Stimulated activated CD8-positive, alpha-beta memory T cell treated with anti-CD3 and anti-CD28 coated beads, Interleukin-2, amount 100 ng/mL, for 1 hour (primary cell): ENCODE results near the gene BSG.
"Not testable (repeated sequence)": the region's sequence is repeated elsewhere in the genome, so short reads cannot be mapped to it uniquely, and the experiment has no call there.

ENCODE experiments used
- DNase-seq, 2 donors: peaks; one replicate each; pipeline ENCODE4 v3.0.0-alpha.2; 2020; ENCODE audit warnings: low read depth in 2 of 2

BSG gene

GRCh38 chr19:588093-588740, 15.8 kb downstream of the BSG start:
- no peak for DNase-seq

DNA sequence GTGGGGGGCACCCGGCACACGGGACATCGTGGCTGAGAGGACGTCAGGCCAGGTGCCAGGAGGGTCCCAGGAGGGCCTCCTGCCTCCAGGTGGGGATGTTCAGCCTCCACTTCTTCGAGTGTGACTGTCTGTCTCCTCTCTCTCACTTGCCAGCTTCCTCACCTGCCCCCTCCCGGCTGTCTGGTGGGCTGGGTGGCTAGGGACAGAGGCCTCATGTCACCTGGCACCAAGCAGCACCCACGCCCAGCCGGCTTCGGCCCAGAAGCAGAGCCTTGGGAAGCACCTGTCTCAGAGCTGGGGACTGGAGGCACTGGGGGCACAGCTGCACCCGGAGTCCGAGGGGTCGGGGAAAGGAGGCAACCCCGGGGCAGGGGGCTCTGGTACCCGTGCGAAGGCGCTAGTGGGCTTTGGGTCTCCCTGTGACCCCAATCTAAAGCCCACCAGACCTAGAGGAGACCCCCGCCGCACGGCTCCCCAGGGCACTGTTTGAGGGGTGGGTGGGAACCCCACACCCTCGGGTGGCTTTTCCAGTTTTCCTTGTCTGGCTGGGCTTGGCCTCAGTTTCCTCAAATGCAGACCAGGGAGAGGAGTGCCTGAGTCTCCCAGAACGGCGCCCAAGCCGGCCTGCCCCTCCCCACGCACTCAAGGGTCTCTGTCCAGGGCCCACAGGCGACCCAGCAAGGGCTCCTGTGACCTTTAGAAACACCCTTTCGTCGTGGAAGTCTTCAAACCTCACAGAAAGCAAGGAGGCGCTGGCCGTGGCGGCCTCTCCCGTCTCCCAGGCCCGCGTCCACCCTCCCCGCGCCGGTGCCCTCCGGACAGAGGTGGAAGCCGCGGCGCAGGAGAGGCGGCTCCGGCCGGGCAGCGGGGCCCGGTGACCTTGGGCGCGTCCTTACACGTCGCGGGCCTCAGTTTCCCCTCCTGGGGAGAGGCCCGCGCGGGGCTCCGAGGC, 16.6 kb downstream of the BSG start:
- DNase-seq: no peak

DNA sequence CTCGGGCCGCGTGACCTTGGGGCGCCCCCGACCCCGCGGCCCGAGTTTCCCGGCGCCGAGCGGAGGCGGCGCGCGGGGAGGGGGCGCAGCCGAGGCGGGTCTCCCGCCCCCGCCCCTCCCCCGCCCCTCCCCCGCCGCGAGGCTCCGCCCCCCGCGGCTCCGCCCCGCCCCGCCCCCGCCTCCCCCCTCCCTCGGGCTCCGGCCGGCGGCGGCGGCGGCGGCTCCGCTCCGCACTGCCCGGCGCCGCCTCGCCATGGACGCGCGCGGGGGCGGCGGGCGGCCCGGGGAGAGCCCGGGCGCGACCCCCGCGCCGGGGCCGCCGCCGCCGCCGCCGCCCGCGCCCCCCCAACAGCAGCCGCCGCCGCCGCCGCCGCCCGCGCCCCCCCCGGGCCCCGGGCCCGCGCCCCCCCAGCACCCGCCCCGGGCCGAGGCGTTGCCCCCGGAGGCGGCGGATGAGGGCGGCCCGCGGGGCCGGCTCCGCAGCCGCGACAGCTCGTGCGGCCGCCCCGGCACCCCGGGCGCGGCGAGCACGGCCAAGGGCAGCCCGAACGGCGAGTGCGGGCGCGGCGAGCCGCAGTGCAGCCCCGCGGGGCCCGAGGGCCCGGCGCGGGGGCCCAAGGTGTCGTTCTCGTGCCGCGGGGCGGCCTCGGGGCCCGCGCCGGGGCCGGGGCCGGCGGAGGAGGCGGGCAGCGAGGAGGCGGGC, 17.4 kb downstream of the BSG start, which contains the start of gene HCN2:
Gene HCN2 (plus strand): TSS at position 189 of the 703 bp plus-strand sequence. CDS start 65 bp downstream, at position 254.
- DNase-seq: no peak

- DNase-seq: no peak
Observed at GRCh38 chr19:590396-590745, 18.0 kb downstream of the BSG start.

GRCh38 chr19:590750-591098, 18.3 kb downstream of the BSG start:
- no peak for DNase-seq

GRCh38 chr19:591099-591958, 18.9 kb downstream of the BSG start:
- DNase-seq: no peak

- DNase-seq: no peak
Observed at GRCh38 chr19:592101-592500, 19.7 kb downstream of the BSG start.

DNA sequence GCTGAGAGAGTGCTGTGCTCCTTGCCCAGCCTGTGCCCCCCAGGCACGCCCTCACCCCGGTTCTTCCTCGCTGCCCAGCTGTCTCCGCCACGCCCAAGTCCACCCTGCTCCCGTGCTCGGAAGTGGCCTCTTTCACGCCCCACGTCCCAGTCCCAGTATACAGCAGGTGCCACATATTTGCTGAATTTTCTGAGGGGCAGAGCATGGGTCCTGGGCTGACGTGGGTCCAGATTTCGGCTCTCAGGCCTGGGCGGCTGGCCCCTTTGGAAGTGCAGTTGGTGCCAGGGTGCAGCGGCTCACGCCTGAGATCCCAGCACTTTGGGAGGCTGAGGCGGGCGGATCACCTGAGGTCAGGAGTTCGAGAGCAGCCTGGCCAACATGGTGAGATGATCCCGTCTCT, 20.7 kb downstream of the BSG start:
- DNase-seq: no peak

DNA sequence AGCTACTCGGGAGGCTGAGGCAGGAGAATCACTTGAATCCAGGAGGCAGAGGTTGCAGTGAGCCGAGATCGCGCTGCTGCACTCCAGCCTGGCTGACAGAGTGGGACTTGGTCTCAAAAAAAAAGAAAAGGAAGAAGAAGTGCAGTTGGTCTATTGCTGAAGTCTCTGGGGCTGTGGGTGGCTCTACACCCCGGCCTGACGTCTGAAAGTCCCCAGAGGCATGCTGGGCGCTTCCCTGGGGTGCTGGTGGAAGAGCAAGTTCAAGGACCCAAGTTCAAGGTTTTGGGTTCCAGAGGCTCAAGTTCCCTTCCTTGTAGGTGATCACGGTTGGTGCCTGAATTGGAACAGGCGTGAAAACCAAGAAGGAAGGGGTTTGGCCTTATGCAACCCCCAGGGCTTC, 21.1 kb downstream of the BSG start:
- no peak for DNase-seq

GRCh38 chr19:594265-594870, 22.0 kb downstream of the BSG start:
- DNase-seq: no peak

DNA sequence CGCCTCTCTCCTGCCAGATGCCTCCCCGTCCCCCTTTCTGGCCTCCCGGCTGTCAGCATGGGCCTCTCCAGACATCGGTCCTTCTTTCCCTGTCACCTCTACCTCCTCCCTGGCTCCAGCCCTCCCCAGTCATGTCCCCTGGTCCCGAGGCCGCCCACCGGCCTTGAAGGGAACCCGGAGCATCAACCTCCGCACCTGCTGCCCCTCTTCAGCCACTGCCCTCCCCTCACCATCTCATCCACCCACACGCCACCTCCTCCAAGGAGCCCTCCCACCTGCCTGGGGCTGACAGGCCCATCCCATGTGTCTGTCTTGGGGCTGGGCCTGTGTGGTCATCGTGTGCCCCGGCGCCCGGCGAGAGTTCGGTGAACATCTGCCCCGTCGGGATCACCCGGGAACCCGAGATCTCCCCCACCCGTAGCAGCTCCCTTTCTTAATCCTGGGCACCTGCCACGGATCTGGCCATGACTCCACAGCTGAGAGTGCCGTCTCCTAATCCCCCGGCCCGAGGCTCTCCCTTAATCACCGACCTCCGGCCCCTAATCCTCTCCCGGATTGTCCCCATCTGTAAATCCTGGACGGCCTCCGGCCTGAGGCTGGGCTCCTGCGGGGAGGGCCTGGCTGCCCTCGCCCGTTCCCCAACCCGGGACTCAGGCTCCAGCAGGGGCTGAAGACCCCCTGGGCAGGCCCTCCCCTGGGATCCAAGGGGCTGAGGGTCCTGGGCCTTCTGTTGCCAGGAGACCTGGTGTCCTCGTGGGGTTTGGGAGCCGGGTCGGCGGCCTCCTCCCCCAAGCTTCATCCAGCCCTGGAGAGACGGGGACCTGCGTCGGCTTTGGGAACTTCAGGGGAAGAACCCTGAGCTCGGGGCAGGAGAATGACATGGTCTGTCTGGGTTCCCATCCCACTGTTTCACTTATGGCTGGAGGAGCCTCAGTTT, 23.2 kb downstream of the BSG start:
- no peak for DNase-seq

DNA sequence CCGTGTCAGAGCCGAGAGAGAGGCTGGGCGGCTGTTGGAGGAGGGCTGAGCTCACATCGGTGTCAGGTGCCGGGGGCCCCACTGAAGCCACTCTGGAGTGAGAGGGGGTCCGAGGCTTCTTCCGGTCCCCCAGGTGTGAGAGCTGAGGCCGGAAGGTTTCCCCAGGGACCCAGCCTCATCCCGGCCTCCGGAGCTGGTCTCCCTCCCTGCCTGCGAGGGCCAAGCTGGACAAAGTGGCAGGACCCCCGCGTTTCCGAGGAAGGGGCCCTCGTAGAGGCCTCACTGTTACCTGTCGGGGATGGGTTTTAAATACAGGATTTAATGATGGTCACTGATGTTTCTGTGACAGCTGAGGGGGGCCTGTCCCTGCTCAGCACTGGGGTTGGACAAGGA, 23.9 kb downstream of the BSG start:
- no peak for DNase-seq

- DNase-seq: no peak
Observed at GRCh38 chr19:597406-598315, 25.3 kb downstream of the BSG start.

DNA sequence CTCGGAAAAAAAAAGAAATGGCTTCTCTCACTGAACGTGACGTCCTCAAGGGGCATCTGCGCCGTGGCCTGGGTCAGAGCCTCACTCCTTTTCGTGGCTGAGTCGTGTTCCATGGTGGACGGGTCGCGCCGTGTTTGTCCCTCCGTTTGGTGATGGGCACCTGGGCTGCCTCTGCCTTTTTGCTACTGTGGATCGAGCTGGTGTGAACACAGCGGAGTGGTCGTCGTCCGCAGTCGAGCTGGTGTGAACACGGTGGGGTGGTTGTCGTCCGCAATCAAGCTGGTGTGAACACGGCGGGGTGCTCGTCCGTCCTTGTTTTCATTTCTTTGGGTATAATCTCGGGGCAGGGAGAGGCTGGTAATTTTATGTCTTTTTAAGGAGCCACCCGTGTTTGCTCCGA, 28.9 kb downstream of the BSG start:
- DNase-seq: no peak

GRCh38 chr19:601790-602189, 29.4 kb downstream of the BSG start:
- no peak for DNase-seq

DNA sequence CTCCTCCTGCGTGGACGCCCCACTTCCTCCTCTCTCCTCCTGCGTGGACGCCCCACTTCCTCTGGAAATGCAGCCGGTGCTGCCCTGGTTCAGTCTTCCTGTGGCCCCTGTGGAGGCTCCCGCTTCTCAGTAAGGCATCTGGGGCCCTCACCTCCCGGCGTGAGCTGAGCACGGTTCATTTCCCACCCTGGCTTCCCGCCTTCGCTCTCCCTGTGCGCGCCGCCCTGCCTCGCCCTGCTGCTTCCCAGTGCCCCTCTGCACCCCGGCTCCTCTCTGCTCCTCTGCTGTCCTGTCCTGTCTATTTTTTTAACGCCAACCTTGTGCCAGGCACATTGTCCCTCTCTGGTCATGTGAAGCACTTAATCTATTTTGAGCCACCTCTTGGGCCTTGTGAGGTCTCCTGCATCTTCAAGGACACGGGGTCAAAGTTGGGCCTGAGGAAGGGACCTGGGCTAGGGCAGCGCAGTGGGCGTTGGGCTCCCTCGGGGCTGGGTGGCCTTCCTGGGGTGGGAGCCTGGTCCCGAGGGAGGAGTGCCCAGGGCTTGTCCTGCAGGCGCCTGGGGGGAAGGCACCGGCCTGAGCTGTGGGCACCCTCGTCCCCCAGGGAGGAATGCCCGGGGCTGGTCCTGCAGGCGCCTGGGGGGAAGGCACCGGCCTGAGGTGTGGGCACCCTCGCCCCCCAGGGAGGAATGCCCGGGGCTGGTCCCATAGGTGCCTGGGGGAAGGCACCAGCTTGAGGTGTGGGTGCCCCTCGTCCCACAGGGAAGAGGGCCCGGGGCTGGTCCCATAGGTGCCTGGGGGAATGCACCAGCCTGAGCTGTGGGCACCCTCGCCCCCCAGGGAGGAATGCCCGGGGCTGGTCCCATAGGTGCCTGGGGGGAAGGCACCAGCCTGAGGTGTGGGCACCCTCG, 30.2 kb downstream of the BSG start:
- DNase-seq: no peak

GRCh38 chr19:603302-603639, 30.9 kb downstream of the BSG start:
- DNase-seq: not testable (repeated sequence)

DNA sequence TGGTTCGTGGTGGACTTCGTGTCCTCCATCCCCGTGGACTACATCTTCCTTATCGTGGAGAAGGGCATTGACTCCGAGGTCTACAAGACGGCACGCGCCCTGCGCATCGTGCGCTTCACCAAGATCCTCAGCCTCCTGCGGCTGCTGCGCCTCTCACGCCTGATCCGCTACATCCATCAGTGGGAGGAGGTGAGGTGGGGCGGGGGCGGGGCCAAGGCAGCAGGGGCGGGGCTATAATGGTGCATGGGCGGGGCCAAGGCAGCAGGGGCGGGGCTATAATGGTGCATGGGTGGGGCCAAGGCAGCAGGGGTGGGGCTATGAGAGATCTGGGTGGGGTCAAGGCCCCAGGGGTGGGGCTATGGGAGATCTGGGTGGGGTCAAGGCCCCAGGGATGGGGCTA, 31.4 kb downstream of the BSG start:
- DNase-seq: not testable (repeated sequence)
